ENCODE data around the gene MORC4.

The MORC4 gene

GRCh38 chrX:106940068-106940467, 59.9 kb downstream of the MORC4 start:
- H3K27ac ChIP-seq, result no peak overlapping the region
- H3K36me3 ChIP-seq (replicated peaks), result no peaks in the 10 kb centered on the region
- DNase-seq, result no peak
- no peaks in the 10 kb centered on the region for H3K27me3 ChIP-seq (replicated peaks)
- no peak overlapping the region for H3K4me3 ChIP-seq (ENCODE audit: low read depth, low read length)
- in situ Hi-C loops (cut with HindIII; ENCODE audit: low pct_ligation_motif_present, low sequenced_read_pairs), result no loop called here
- no peak for TF ChIP-seq CTCF (IDR thresholded peaks at IDR 0.05; ENCODE audit: low read depth, low read length, missing control alignments)

- Histone ChIP-seq H3K27ac (no peak overlapping the region), H3K27me3 (replicated peaks) (no peaks in the 10 kb centered on the region), H3K36me3 (replicated peaks) (no peaks in the 10 kb centered on the region), H3K4me3 (ENCODE audit: low read depth, low read length) (no peak overlapping the region)
- in situ Hi-C loops (cut with HindIII; ENCODE audit: low pct_ligation_motif_present, low sequenced_read_pairs), result no loop called here
- TF ChIP-seq CTCF (IDR thresholded peaks at IDR 0.05; ENCODE audit: low read depth, low read length, missing control alignments), result no peak
- no peak for DNase-seq
Observed at GRCh38 chrX:106939566-106939965, 60.4 kb downstream of the MORC4 start.

GRCh38 chrX:106936246-106936645, 63.8 kb downstream of the MORC4 start:
- H3K36me3 ChIP-seq (replicated peaks), result no peaks in the 10 kb centered on the region
- no peak for TF ChIP-seq CTCF (IDR thresholded peaks at IDR 0.05; ENCODE audit: low read depth, low read length, missing control alignments)
- DNase-seq, result no peak
- no peak overlapping the region for H3K27ac ChIP-seq
- H3K27me3 ChIP-seq (replicated peaks), result no peaks in the 10 kb centered on the region
- in situ Hi-C loops (cut with HindIII; ENCODE audit: low pct_ligation_motif_present, low sequenced_read_pairs), result no loop called here
- no peak overlapping the region for H3K4me3 ChIP-seq (ENCODE audit: low read depth, low read length)

DNA sequence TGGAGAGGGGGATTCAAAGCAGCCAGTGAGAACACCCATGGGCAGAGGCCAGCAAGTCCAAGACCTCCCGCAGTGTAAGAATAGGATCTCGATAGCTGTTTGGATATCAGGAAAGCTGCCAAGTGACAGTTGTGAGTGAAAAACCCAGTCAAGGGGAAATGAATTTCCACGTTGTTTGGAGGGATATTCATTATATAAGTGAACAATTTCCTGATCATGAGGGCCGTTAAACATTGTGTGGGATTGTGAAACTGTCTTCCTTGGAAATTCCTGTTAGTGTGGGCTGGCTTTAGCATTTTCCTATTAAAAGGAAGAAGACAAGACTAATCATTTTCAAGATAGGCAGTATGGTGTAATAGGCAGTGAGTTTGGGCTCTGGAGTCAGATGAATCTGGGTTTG, 64.8 kb downstream of the MORC4 start:
- DNase-seq, result no peak
- TF ChIP-seq CTCF (IDR thresholded peaks at IDR 0.05; ENCODE audit: low read depth, low read length, missing control alignments), result no peak
- no peaks in the 10 kb centered on the region for H3K36me3 ChIP-seq (replicated peaks)
- no peak overlapping the region for H3K27ac ChIP-seq
- in situ Hi-C loops (cut with HindIII; ENCODE audit: low pct_ligation_motif_present, low sequenced_read_pairs), result no loop called here
- no peaks in the 10 kb centered on the region for H3K27me3 ChIP-seq (replicated peaks)
- H3K4me3 ChIP-seq (ENCODE audit: low read depth, low read length), result no peak overlapping the region

GRCh38 chrX:106933538-106933961, 66.5 kb downstream of the MORC4 start:
- Histone ChIP-seq H3K27me3 (replicated peaks) (no peaks in the 10 kb centered on the region), H3K27ac (no peak overlapping the region)
- in situ Hi-C loops (cut with HindIII; ENCODE audit: low pct_ligation_motif_present, low sequenced_read_pairs), result no loop called here

More at GRCh38 chrX:106933538-106933961, 66.5 kb downstream of the MORC4 start:
- DNase-seq, result peak; percentile 29
- H3K4me3 ChIP-seq (ENCODE audit: low read depth, low read length), result no peak overlapping the region
- TF ChIP-seq CTCF (IDR thresholded peaks at IDR 0.05; ENCODE audit: low read depth, low read length, missing control alignments), result no peak
- H3K36me3 ChIP-seq (replicated peaks), result no peaks in the 10 kb centered on the region
